ENCODE results near the gene DUSP22. TPM values are rescaled to one million over a fixed set of nuclear protein-coding genes. Genes with fewer than 3 reads are reported as not detected.
A peak's percentile ranks its signal among the peaks of the same experiment; 100 is the strongest.

Gene DUSP22
- total RNA-seq, 1 experiment from 2014 or later, result 25.0 TPM

- Mint-ChIP-seq H3K9me3 (peaks cover 47 to 67% of the 10 kb centered on the region in 2 experiments), H3K4me3 (peak overlapping the region; percentile 81 to 92)
- no peak overlapping the region for H3K18ac ChIP-seq (ENCODE audit: insufficient read length, low read depth, low read length)
Observed at GRCh38 chr6:292506-293192, 362 bp downstream of the DUSP22 start.

More at GRCh38 chr6:292506-293192, 362 bp downstream of the DUSP22 start:
- Histone ChIP-seq H4K20me1 (ENCODE audit: control insufficient read depth, insufficient read depth, insufficient read length) (no peaks in the 10 kb centered on the region), H2AFZ (ENCODE audit: low read length) (no peak overlapping the region), H2BK12ac (ENCODE audit: insufficient read length, low read depth, low read length) (no peak overlapping the region), H4K5ac (ENCODE audit: insufficient read length, low read depth, low read length) (no peak overlapping the region), H3K27me3 (ENCODE audit: insufficient read depth, low read length) (no peaks in the 10 kb centered on the region), H3K79me1 (ENCODE audit: insufficient read depth, low read depth, low read length, poor library complexity, severe bottlenecking) (no peaks in the 10 kb centered on the region), H2BK20ac (ENCODE audit: low read depth, low read length, poor library complexity, severe bottlenecking) (no peak overlapping the region), H3K4ac (ENCODE audit: low read depth, low read length) (no peak overlapping the region), H2BK15ac (ENCODE audit: low read depth, low read length) (no peak overlapping the region), H4K8ac (replicated peaks; ENCODE audit: insufficient read length, low read depth, low read length) (no peak overlapping the region), H2AK5ac (ENCODE audit: insufficient read length, low read length) (no peak overlapping the region), H3K56ac (ENCODE audit: insufficient read length, low read depth, low read length) (no peak overlapping the region), H2BK5ac (ENCODE audit: insufficient read length, low read length) (no peak overlapping the region), H4K91ac (ENCODE audit: insufficient read length, low read depth, low read length) (no peak overlapping the region), H2BK120ac (ENCODE audit: low read depth, low read length, poor library complexity, severe bottlenecking) (no peak overlapping the region), H3K9ac (ENCODE audit: extremely low read depth, insufficient read length, low read length) (no peak overlapping the region), H3K79me2 (ENCODE audit: insufficient read depth, low read length) (no peaks in the 10 kb centered on the region), H3K23me2 (ENCODE audit: insufficient read length, low read depth, low read length, poor library complexity, severe bottlenecking) (peaks cover 12% of the 10 kb centered on the region), H3K14ac (ENCODE audit: insufficient read depth, low read length) (no peak overlapping the region), H3K4me2 (ENCODE audit: insufficient read depth, insufficient read length, low read length) (peak overlapping the region; percentile 90), H3T11ph (ENCODE audit: low read length) (no peak overlapping the region), H3K4me1 (ENCODE audit: insufficient read depth, low read length) (no peaks in the 10 kb centered on the region; the same call in 1 of the 2 replicates), H3K23ac (ENCODE audit: insufficient read length, low read depth, low read length) (no peak overlapping the region), H3K27ac (ENCODE audit: insufficient read length, low read depth, low read length) (no peak overlapping the region), H3K9me3 (ENCODE audit: control insufficient read depth, low read depth, low read length) (peaks cover 33% of the 10 kb centered on the region)
- H3K4me1 Mint-ChIP-seq, result peaks cover 29 to 35% of the 10 kb centered on the region in 2 experiments
- H3K27ac Mint-ChIP-seq, result no peak overlapping the region; a peak in 2 of 7 replicates
- H3K36me3 Mint-ChIP-seq (ENCODE audit: insufficient read depth in 1 of 3, low read depth in 3 of 3), result peaks cover 6 to 9% (median 9%) of the 10 kb centered on the region in 3 experiments
- peaks cover 25% of the 10 kb centered on the region for H3K27me3 Mint-ChIP-seq (ENCODE audit: low read depth)
- no CpG with 5 or more reads among the region's 52 CpGs for WGBS (ENCODE audit: extremely low coverage, insufficient read length, low lambda C conversion rate)
- 0 out of 3 replicates have a peak, but pooled peaks have one; percentile 12 for TF ChIP-seq CTCF (conservative IDR thresholded peaks at IDR 0.05)
- peak; percentile 67 for DNase-seq

All from H9 (cell line).